Renal cortex interstitium (tissue), 11 donors: ENCODE data around the gene PHLPP1. TPM values are rescaled to one million over a fixed set of nuclear protein-coding genes. Genes with fewer than 3 reads are reported as not detected.
A peak's percentile ranks its signal among the peaks of the same experiment; 100 is the strongest.

Experiments
- DNase-seq, 11 donors: peaks; one replicate each; pipeline ENCODE4 v3.0.0-alpha.2; 2013; ENCODE audit warnings: low read depth in 9 of 11, low spot score in 4 of 11; ENCODE audit errors: extremely low read depth in 1 of 11
- polyA plus RNA-seq, 3 donors: library from polyadenylated mRNA; unstranded; fragments of 120-200 nt; gene quantifications; one replicate each; pipeline ENCODE4 v1.2.1, GENCODE V29; 2013; ENCODE audit not compliant: insufficient read length in 3 of 3

Gene PHLPP1
- polyA plus RNA-seq, 3 donors, result 17.3 to 20.3 (median 18.8) TPM

- DNase-seq, result no peak
These were observed 44.5 kb downstream of the PHLPP1 start for GRCh38 chr18:62759704-62760402.

- no peak for DNase-seq
These were observed 45.0 kb downstream of the PHLPP1 start for GRCh38 chr18:62760403-62760734.

- peak in 1 of 11 donors; percentile 13 for DNase-seq
These were observed 47.8 kb downstream of the PHLPP1 start for GRCh38 chr18:62763101-62763521.

- DNase-seq, result no peak
These were observed 50.9 kb downstream of the PHLPP1 start for GRCh38 chr18:62766266-62766665.

- no peak for DNase-seq
These were observed 52.0 kb downstream of the PHLPP1 start for GRCh38 chr18:62767321-62767720.

- DNase-seq, result no peak
These were observed 52.7 kb downstream of the PHLPP1 start for GRCh38 chr18:62767836-62768557.

- no peak for DNase-seq
These were observed 53.2 kb downstream of the PHLPP1 start for GRCh38 chr18:62768558-62768943.

- DNase-seq, result no peak
These were observed 53.9 kb downstream of the PHLPP1 start for GRCh38 chr18:62769216-62769615.

GRCh38 chr18:62771494-62772270 lies 56.3 kb downstream of the PHLPP1 start:
- DNase-seq, result no peak

GRCh38 chr18:62772860-62773584 lies 57.7 kb downstream of the PHLPP1 start:
- no peak for DNase-seq

GRCh38 chr18:62773691-62774090 lies 58.4 kb downstream of the PHLPP1 start:
- DNase-seq, result no peak

GRCh38 chr18:62776024-62776570 lies 60.8 kb downstream of the PHLPP1 start:
- no peak for DNase-seq

- DNase-seq, result no peak
These were observed 62.5 kb downstream of the PHLPP1 start for GRCh38 chr18:62777814-62778213.

- DNase-seq, result no peak
These were observed 63.9 kb downstream of the PHLPP1 start for GRCh38 chr18:62778976-62779869.

- DNase-seq, result no peak
These were observed 65.9 kb downstream of the PHLPP1 start for GRCh38 chr18:62781262-62781661.

- no peak for DNase-seq
These were observed 66.6 kb downstream of the PHLPP1 start for GRCh38 chr18:62781893-62782292.

GRCh38 chr18:62784338-62784965 lies 69.1 kb downstream of the PHLPP1 start:
- DNase-seq, result no peak

GRCh38 chr18:62784966-62785413 lies 69.6 kb downstream of the PHLPP1 start:
- no peak for DNase-seq
